NT2/D1 (cell line): ENCODE measurements around the gene MYL4.

Experiments used
- DNase-seq: peaks from one replicate; pipeline ENCODE4 v3.0.0-alpha.2; 2011; ENCODE audit warnings: low read depth, low spot score
- H3K27me3 ChIP-seq: 2 replicates; pipeline ENCODE4 v1.6.0; 2011; ENCODE audit warnings: mild to moderate bottlenecking; ENCODE audit not compliant: insufficient read length, insufficient read depth
- H3K36me3 ChIP-seq: 2 replicates; pipeline ENCODE4 v1.6.1; 2011; ENCODE audit warnings: mild to moderate bottlenecking, low read length, mixed read lengths; ENCODE audit not compliant: insufficient read depth, insufficient read length
- H3K4me1 ChIP-seq: 2 replicates; pipeline ENCODE4 v1.5.1; 2011; ENCODE audit not compliant: insufficient read depth, insufficient read length
- H3K4me3 ChIP-seq: 2 replicates; pipeline ENCODE4 v1.5.1; 2011; ENCODE audit warnings: low read depth; ENCODE audit not compliant: insufficient read length
- H3K9ac ChIP-seq: 2 replicates; pipeline ENCODE4 v1.6.0; 2011; ENCODE audit warnings: low read depth; ENCODE audit not compliant: insufficient read length
- H3K9me3 ChIP-seq: 2 replicates; pipeline ENCODE4 v1.5.1; 2011; ENCODE audit warnings: mild to moderate bottlenecking, low read length; ENCODE audit not compliant: insufficient read depth
- SUZ12 ChIP-seq: IDR thresholded peaks from 2 replicates; pipeline ENCODE4 v1.6.1; 2011; ENCODE audit not compliant: insufficient read length, insufficient read depth; ENCODE audit errors: extremely low read depth
- YY1 ChIP-seq: IDR thresholded peaks from 2 replicates; pipeline ENCODE4 v1.6.1; 2011; ENCODE audit not compliant: insufficient read length, insufficient read depth
- ZNF274 ChIP-seq: IDR thresholded peaks from 2 replicates; pipeline ENCODE4 v1.6.1; 2011; ENCODE audit warnings: mild to moderate bottlenecking, low read depth, low read length

Gene MYL4

GRCh38 chr17:47184681-47185080, 24.5 kb upstream of the MYL4 start:
- no peak for DNase-seq
- peaks cover 23% of the 10 kb centered on the region for H3K36me3 ChIP-seq
- no peaks in the 10 kb centered on the region for H3K4me1 ChIP-seq
- TF ChIP-seq YY1, result no peak
- no peak for TF ChIP-seq ZNF274
- TF ChIP-seq SUZ12, result no peak
- H3K9ac ChIP-seq, result peak overlapping the region; percentile 16
- H3K27me3 ChIP-seq, result no peaks in the 10 kb centered on the region
- H3K4me3 ChIP-seq, result no peak overlapping the region
- H3K9me3 ChIP-seq, result no peaks in the 10 kb centered on the region

- no peak for DNase-seq
- TF ChIP-seq SUZ12, result no peak
- TF ChIP-seq ZNF274, result no peak
- no peak for TF ChIP-seq YY1
- peak overlapping the region; percentile 92 for H3K4me3 ChIP-seq
- H3K9me3 ChIP-seq, result no peaks in the 10 kb centered on the region
- no peaks in the 10 kb centered on the region for H3K4me1 ChIP-seq
- H3K27me3 ChIP-seq, result no peaks in the 10 kb centered on the region
- H3K9ac ChIP-seq, result peak overlapping the region; percentile 98
- peaks cover 13% of the 10 kb centered on the region for H3K36me3 ChIP-seq
These were observed 20.8 kb upstream of the MYL4 start for GRCh38 chr17:47188271-47188875.

GRCh38 chr17:47188876-47189731, 20.0 kb upstream of the MYL4 start, which contains the start of gene CDC27:
Gene CDC27, minus strand, starts transcription at chr17:47189295. Its CDS starts 123 bp downstream, at chr17:47189172.
- no peaks in the 10 kb centered on the region for H3K9me3 ChIP-seq
- TF ChIP-seq ZNF274 (no peak), YY1 (no peak)
- H3K4me3 ChIP-seq, result peak within 1 kb of the TSS; percentile 92
- peak within 1 kb of the TSS; percentile 98 for H3K9ac ChIP-seq
- peak; percentile 95 for DNase-seq
- H3K27me3 ChIP-seq, result no peaks in the 10 kb centered on the region
- H3K36me3 ChIP-seq, result peaks cover 7% of the 10 kb centered on the region
- no peaks in the 10 kb centered on the region for H3K4me1 ChIP-seq

GRCh38 chr17:47189732-47190237, 19.4 kb upstream of the MYL4 start:
- no peaks in the 10 kb centered on the region for H3K4me1 ChIP-seq
- H3K9me3 ChIP-seq, result no peaks in the 10 kb centered on the region
- H3K9ac ChIP-seq, result peak overlapping the region; percentile 47
- H3K27me3 ChIP-seq, result no peaks in the 10 kb centered on the region
- H3K4me3 ChIP-seq, result peak overlapping the region; percentile 2
- no peak for DNase-seq
- no peak for TF ChIP-seq ZNF274
- TF ChIP-seq SUZ12, result no peak
- TF ChIP-seq YY1, result no peak
- H3K36me3 ChIP-seq, result peaks cover 7% of the 10 kb centered on the region

- peaks cover 7% of the 10 kb centered on the region for H3K36me3 ChIP-seq
- no peak overlapping the region for H3K9ac ChIP-seq
- no peaks in the 10 kb centered on the region for H3K4me1 ChIP-seq
- no peak for DNase-seq
- H3K4me3 ChIP-seq, result no peak overlapping the region
- H3K27me3 ChIP-seq, result no peaks in the 10 kb centered on the region
- H3K9me3 ChIP-seq, result no peaks in the 10 kb centered on the region
- no peak for TF ChIP-seq SUZ12
- TF ChIP-seq YY1, result no peak
- no peak for TF ChIP-seq ZNF274
These were observed 18.9 kb upstream of the MYL4 start for GRCh38 chr17:47190243-47190642.

GRCh38 chr17:47190770-47191169, 18.4 kb upstream of the MYL4 start:
- Histone ChIP-seq H3K9me3 (no peaks in the 10 kb centered on the region), H3K27me3 (no peaks in the 10 kb centered on the region), H3K4me1 (no peaks in the 10 kb centered on the region), H3K36me3 (peaks cover 3% of the 10 kb centered on the region), H3K4me3 (no peak overlapping the region), H3K9ac (no peak overlapping the region)
- no peak for DNase-seq
- TF ChIP-seq ZNF274, result no peak
- TF ChIP-seq YY1, result no peak
- TF ChIP-seq SUZ12, result no peak

GRCh38 chr17:47192554-47192953, 16.6 kb upstream of the MYL4 start:
- no peaks in the 10 kb centered on the region for H3K36me3 ChIP-seq
- no peak for DNase-seq

More at GRCh38 chr17:47192554-47192953, 16.6 kb upstream of the MYL4 start:
- TF ChIP-seq ZNF274 (no peak), YY1 (no peak), SUZ12 (no peak)
- H3K9ac ChIP-seq, result no peak overlapping the region
- no peaks in the 10 kb centered on the region for H3K4me1 ChIP-seq
- no peak overlapping the region for H3K4me3 ChIP-seq
- H3K27me3 ChIP-seq, result no peaks in the 10 kb centered on the region
- no peaks in the 10 kb centered on the region for H3K9me3 ChIP-seq
